GM23338 (cell line): Measurements from ENCODE around the gene LAD1. TPM values are rescaled to one million over a fixed set of nuclear protein-coding genes. Genes with fewer than 3 reads are reported as not detected.

Experiments
- ATAC-seq: fragments of 200-7000 bp; cut with Tn5 transposase; 3 replicates; pipeline ENCODE4 v1.9.1; 2020
- DNase-seq: peaks from one replicate; pipeline ENCODE4 v3.0.0-alpha.2; 2015; ENCODE audit warnings: low spot score
- H2AFZ ChIP-seq: fragments of 200-600 bp; sonication (generic); 2 replicates; pipeline ENCODE4 v1.8.0; 2016; ENCODE audit warnings: antibody characterized with exemption, mild to moderate bottlenecking, moderate library complexity
- H3F3A ChIP-seq: fragments of 200-600 bp; sonication (generic); replicated peaks from 2 replicates; pipeline ENCODE4 v1.8.0; 2017; ENCODE audit warnings: antibody characterized with exemption, mixed run types, low read depth
- H3K27ac ChIP-seq: fragments of 200-600 bp; sonication (generic); 2 replicates; pipeline ENCODE4 v1.6.1; 2016; ENCODE audit warnings: low read depth
- H3K27me3 ChIP-seq: fragments of 200-600 bp; sonication (generic); 2 replicates; pipeline ENCODE4 v1.8.0; 2016; ENCODE audit warnings: mild to moderate bottlenecking, mixed run types, moderate library complexity; ENCODE audit not compliant: insufficient read depth
- H3K36me3 ChIP-seq: fragments of 200-600 bp; sonication (generic); 2 replicates; pipeline ENCODE4 v1.8.0; 2016; ENCODE audit warnings: mild to moderate bottlenecking; ENCODE audit not compliant: insufficient read depth
- H3K4me1 ChIP-seq: fragments of 200-600 bp; sonication (generic); 2 replicates; pipeline ENCODE4 v1.8.0; 2016; ENCODE audit warnings: mild to moderate bottlenecking, moderate library complexity; ENCODE audit not compliant: insufficient read depth
- H3K4me2 ChIP-seq: fragments of 200-600 bp; sonication (generic); 2 replicates; pipeline ENCODE4 v1.7.1; 2017; ENCODE audit warnings: mixed run types
- H3K4me3 ChIP-seq: fragments of 200-600 bp; sonication (generic); 2 replicates; pipeline ENCODE4 v1.6.1; 2016; ENCODE audit warnings: mixed run types
- H3K79me2 ChIP-seq: fragments of 200-600 bp; sonication (generic); replicated peaks from 2 replicates; pipeline ENCODE4 v1.8.0; 2017; ENCODE audit warnings: mild to moderate bottlenecking; ENCODE audit not compliant: insufficient read depth
- H3K9me2 ChIP-seq: fragments of 200-600 bp; sonication (generic); 2 replicates; pipeline ENCODE4 v1.8.0; 2017; ENCODE audit not compliant: insufficient read depth
- H4K20me1 ChIP-seq: fragments of 200-600 bp; sonication (generic); replicated peaks from 2 replicates; pipeline ENCODE4 v1.8.0; 2017; ENCODE audit warnings: mild to moderate bottlenecking; ENCODE audit not compliant: insufficient read depth
- H3K27ac Mint-ChIP-seq: 2 replicates; pipeline ENCODE4 v1.8.0; 2020; ENCODE audit warnings: inconsistent platforms, mild to moderate bottlenecking, moderate library complexity, mixed read lengths
- H3K27me3 Mint-ChIP-seq: 3 replicates; pipeline ENCODE4 v1.8.0; 2022; ENCODE audit warnings: low read depth, mild to moderate bottlenecking, moderate library complexity, mixed read lengths, inconsistent platforms; ENCODE audit not compliant: insufficient read depth, poor library complexity
- H3K36me3 Mint-ChIP-seq: 3 replicates; pipeline ENCODE4 v1.8.0; 2021; ENCODE audit warnings: low read depth, mild to moderate bottlenecking, inconsistent platforms, moderate library complexity, mixed read lengths
- H3K4me1 Mint-ChIP-seq: 3 replicates; pipeline ENCODE4 v1.8.0; 2020; ENCODE audit warnings: mild to moderate bottlenecking, inconsistent platforms, mixed read lengths
- H3K4me3 Mint-ChIP-seq: 3 replicates; pipeline ENCODE4 v1.8.0; 2021; ENCODE audit warnings: moderate library complexity, mild to moderate bottlenecking, inconsistent platforms, mixed read lengths
- H3K9me3 Mint-ChIP-seq: 3 replicates; pipeline ENCODE4 v1.8.0; 2020; ENCODE audit warnings: moderate library complexity, mild to moderate bottlenecking, inconsistent platforms, mixed read lengths
- CTCF ChIP-seq, 2 experiments: fragments of 200-600 bp in 1 of 2; sonication (generic) in 1 of 2; conservative IDR thresholded peaks; 2 replicates each; pipeline versions ENCODE4 v1.5.1 to v1.6.1; 2016 to 2017; ENCODE audit warnings: antibody characterized with exemption in 2 of 2, low read depth in 2 of 2, mild to moderate bottlenecking in 2 of 2, moderate library complexity in 1 of 2
- EZH2 ChIP-seq: fragments of 200-600 bp; sonication (generic); IDR thresholded peaks from one replicate; pipeline ENCODE4 v1.8.0; 2017; ENCODE audit warnings: antibody characterized with exemption, mild to moderate bottlenecking, low read depth; ENCODE audit not compliant: unreplicated experiment
- NANOG ChIP-seq: IDR thresholded peaks from 2 replicates; pipeline ENCODE4 v1.6.1; 2016; ENCODE audit warnings: antibody characterized with exemption, borderline replicate concordance
- STAT1 ChIP-seq: IDR thresholded peaks from one replicate; pipeline ENCODE4 v1.6.1; 2016; ENCODE audit warnings: antibody characterized with exemption; ENCODE audit not compliant: unreplicated experiment
- ZNF462 ChIP-seq: fragments of 250-450 bp; sonication (Bioruptor Pico); IDR thresholded peaks from 2 replicates; pipeline ENCODE4 v1.5.0; 2020; ENCODE audit warnings: mild to moderate bottlenecking, moderate library complexity
- polyA plus RNA-seq: library from polyadenylated mRNA; unstranded; fragments of >200 nt; fragmentation: Nextera tagmentation; extraction: Ambion mirVana; gene quantifications from 2 replicates; pipeline ENCODE4 v1.2.1, GENCODE V29; 2016
- total RNA-seq: library from RNA; depleted of rRNA; stranded (reverse); fragments of >200 nt; shearing (Covaris generic); gene quantifications from 2 replicates; pipeline ENCODE4 v1.2.3, GENCODE V29; 2014

LAD1 gene
- total and polyA plus RNA-seq, 2 experiments from 2014 or later: 17.6 to 18.9 TPM

GRCh38 chr1:201386208-201386607 is 12.9 kb downstream of the LAD1 start (continued):
- no peak for TF ChIP-seq STAT1
- no peak for TF ChIP-seq NANOG
- TF ChIP-seq CTCF (conservative IDR thresholded peaks at IDR 0.05; ENCODE audit: low read depth in 2 of 2): no peak

- no peaks in the 10 kb centered on the region for H3K9me3 Mint-ChIP-seq
- Histone ChIP-seq H3K4me2 (no peak overlapping the region), H3K36me3 (no peaks in the 10 kb centered on the region), H3K4me3 (no peak overlapping the region), H3K27me3 (no peaks in the 10 kb centered on the region), H3K4me1 (no peaks in the 10 kb centered on the region), H3K27ac (no peak overlapping the region), H3F3A (no peaks in the 10 kb centered on the region), H3K9me2 (no peaks in the 10 kb centered on the region), H3K79me2 (no peaks in the 10 kb centered on the region), H4K20me1 (no peaks in the 10 kb centered on the region), H2AFZ (no peak overlapping the region)
- no peak overlapping the region for H3K4me3 Mint-ChIP-seq
- H3K36me3 Mint-ChIP-seq: peaks cover 10% of the 10 kb centered on the region
- peak; percentile 97 for ATAC-seq
- H3K27ac Mint-ChIP-seq: no peak overlapping the region
- peak; percentile 82 for DNase-seq
- H3K4me1 Mint-ChIP-seq: peaks cover 4% of the 10 kb centered on the region; the same call in 2 of the 3 replicates
- peaks cover 9% of the 10 kb centered on the region for H3K27me3 Mint-ChIP-seq
- TF ChIP-seq ZNF462 (0 out of 2 replicates have a peak, but pooled peaks have one; percentile 10), CTCF (conservative IDR thresholded peaks at IDR 0.05; ENCODE audit: low read depth in 2 of 2) (peak; percentile 80 to 96), NANOG (no peak), EZH2 (no peak)
Measured at GRCh38 chr1:201385299-201385891, 13.7 kb downstream of the LAD1 start.
